Measurements from ENCODE around the gene PGM5. TPM values are rescaled to one million over a fixed set of nuclear protein-coding genes. Genes with fewer than 3 reads are reported as not detected.
"Not testable (repeated sequence)": the region's sequence is repeated elsewhere in the genome, so short reads cannot be mapped to it uniquely, and the experiment has no call there.

The PGM5 gene
- total RNA-seq (1.4 and 1.9 TPM in 2 replicates), polyA plus RNA-seq (0.14 TPM in 1 of 2 replicates, not detected in the other), polyA minus RNA-seq (0.15 and 1.6 TPM in 2 replicates), Bru-seq, nascent RNA (percentile 7 among the genes with signal in this experiment), BruChase-seq, experiment 1, labeled RNA remaining after a 6-hour chase (percentile 4 among the genes with signal in this experiment), BruChase-seq, experiment 2, labeled RNA remaining after a 2-hour chase (percentile 2 among the genes with signal in this experiment)
- not detected in 2 replicates for polyA plus RNA-seq (2011; cell fraction: cytosol; rRNA removed)
- 0.69 and 0.72 TPM in 2 replicates for polyA plus RNA-seq (2011; cell fraction: nucleus; rRNA removed)
- not detected in 2 replicates for polyA plus RNA-seq (2012)
- polyA minus RNA-seq (2011; cell fraction: cytosol; rRNA and poly(A)+ RNA removed) = not detected
- 0.43 and 0.91 TPM in 2 replicates for polyA minus RNA-seq (2011; cell fraction: nucleus; rRNA and poly(A)+ RNA removed)
- long read RNA-seq = 0 reads

DNA sequence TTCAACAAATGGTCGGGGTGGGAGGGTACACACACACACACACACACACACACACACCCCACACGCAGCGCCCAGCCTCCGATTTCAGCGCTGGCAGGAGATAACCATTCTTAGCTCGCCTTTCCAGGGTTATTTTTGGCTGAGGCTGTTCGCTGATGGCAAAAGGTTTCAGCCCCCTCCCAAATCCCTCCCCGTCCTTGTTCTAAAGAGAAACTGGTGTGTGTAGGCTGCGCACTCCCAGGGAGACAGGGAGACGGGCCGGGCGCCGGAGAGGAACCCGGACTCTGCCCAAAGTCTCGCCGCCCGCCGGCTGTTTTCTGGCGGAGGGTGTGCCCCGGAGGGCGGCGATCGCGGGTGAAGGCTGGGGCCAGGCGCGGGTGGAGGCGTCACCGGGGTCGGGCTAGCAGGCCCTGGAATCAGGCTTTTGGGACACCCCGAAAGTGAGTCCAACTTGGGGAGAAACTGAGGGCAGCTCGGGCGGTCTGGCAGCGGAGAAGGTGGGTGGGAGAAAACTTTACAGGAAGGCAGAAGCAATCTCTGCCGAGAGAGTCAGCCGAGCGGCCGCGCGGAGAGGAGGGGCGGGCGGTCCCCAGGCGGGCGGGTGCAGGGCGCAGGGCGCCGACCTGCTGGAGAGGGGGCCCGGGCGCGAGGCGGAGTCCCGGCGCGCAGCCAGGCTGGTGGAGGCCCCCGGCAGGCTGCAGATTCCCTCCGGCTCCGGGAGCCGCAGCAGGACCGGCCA is at the start of gene PGM5:
Gene PGM5 (plus strand): TSS at position 232 of the 739 bp plus-strand sequence. CDS start 517 bp downstream, outside the sequence.
- CTCF ChIA-PET; H3K9me3 ChIP-seq (replicated peaks; ENCODE audit: control insufficient read depth, insufficient read depth, low read length); H4K20me1 ChIP-seq (replicated peaks; ENCODE audit: control insufficient read depth, extremely low read depth, insufficient read depth, low read length); FAIRE-seq; BruUV-seq (replicated peaks); H3K27ac ChIP-seq (ENCODE audit: insufficient read depth, low read depth, low read length); H3K9ac ChIP-seq (replicated peaks; ENCODE audit: extremely low read depth, insufficient read depth, low read length); H3K79me2 ChIP-seq (ENCODE audit: control insufficient read depth, insufficient read depth, low read length); POLR2A ChIA-PET; DNase-seq (ENCODE audit: low read depth, low spot score); dilution Hi-C loops (cut with MboI; ENCODE audit: extremely low pct_ligation_motif_present, low sequenced_read_pairs); H3K4me1 ChIP-seq (ENCODE audit: control insufficient read depth, extremely low read depth, insufficient read depth, low read length); H3K27me3 ChIP-seq (ENCODE audit: control insufficient read depth in 2 of 2, insufficient read depth in 2 of 2, low read length in 2 of 2); H2AFZ ChIP-seq (ENCODE audit: low read depth, low read length); intact Hi-C loops (cut with micrococcal nuclease); H3K36me3 ChIP-seq (ENCODE audit: control insufficient read depth in 2 of 2, extremely low read depth in 1 of 2, insufficient read depth in 2 of 2, low read length in 2 of 2); H3K9me1 ChIP-seq (replicated peaks; ENCODE audit: control insufficient read depth, extremely low read depth, insufficient read depth, low read length): not testable (repeated sequence)
- peak; percentile 49 for TF ChIP-seq EZH2 (IDR thresholded peaks at IDR 0.05; ENCODE audit: borderline replicate concordance, low read depth, low read length, severe bottlenecking)
- peak within 1 kb of the TSS; percentile 17 for H3K4me2 ChIP-seq (ENCODE audit: insufficient read depth, low read length)
- peak within 1 kb of the TSS in 1 of 3 experiments; percentile 21 for H3K4me3 ChIP-seq (replicated peaks in 1 of 3; ENCODE audit: insufficient read depth in 1 of 3, low read depth in 1 of 3, low read length in 3 of 3)

- DNase-seq (ENCODE audit: low read depth, low spot score); H3K4me3 ChIP-seq (replicated peaks in 1 of 3; ENCODE audit: insufficient read depth in 1 of 3, low read depth in 1 of 3, low read length in 3 of 3); H3K4me1 ChIP-seq (ENCODE audit: control insufficient read depth, extremely low read depth, insufficient read depth, low read length); H3K9ac ChIP-seq (replicated peaks; ENCODE audit: extremely low read depth, insufficient read depth, low read length); H4K20me1 ChIP-seq (replicated peaks; ENCODE audit: control insufficient read depth, extremely low read depth, insufficient read depth, low read length); H3K79me2 ChIP-seq (ENCODE audit: control insufficient read depth, insufficient read depth, low read length); H2AFZ ChIP-seq (ENCODE audit: low read depth, low read length); FAIRE-seq; H3K27ac ChIP-seq (ENCODE audit: insufficient read depth, low read depth, low read length); H3K27me3 ChIP-seq (ENCODE audit: control insufficient read depth in 2 of 2, insufficient read depth in 2 of 2, low read length in 2 of 2); H3K9me1 ChIP-seq (replicated peaks; ENCODE audit: control insufficient read depth, extremely low read depth, insufficient read depth, low read length); H3K36me3 ChIP-seq (ENCODE audit: control insufficient read depth in 2 of 2, extremely low read depth in 1 of 2, insufficient read depth in 2 of 2, low read length in 2 of 2); intact Hi-C loops (cut with micrococcal nuclease); POLR2A ChIA-PET; CTCF ChIA-PET; H3K4me2 ChIP-seq (ENCODE audit: insufficient read depth, low read length); BruUV-seq (replicated peaks); dilution Hi-C loops (cut with MboI; ENCODE audit: extremely low pct_ligation_motif_present, low sequenced_read_pairs); H3K9me3 ChIP-seq (replicated peaks; ENCODE audit: control insufficient read depth, insufficient read depth, low read length): not testable (repeated sequence)
- peak; percentile 47 for TF ChIP-seq EZH2 (IDR thresholded peaks at IDR 0.05; ENCODE audit: borderline replicate concordance, low read depth, low read length, severe bottlenecking)
Observed at GRCh38 chr9:68307127-68307526, 49.3 kb upstream of the PGM5 start.
